ENCODE results near the gene P2RX3. TPM values are rescaled to one million over a fixed set of nuclear protein-coding genes. Genes with fewer than 3 reads are reported as not detected.
"Not testable (repeated sequence)": the region's sequence is repeated elsewhere in the genome, so short reads cannot be mapped to it uniquely, and the experiment has no call there.

The P2RX3 gene
- total RNA-seq, 2 donors from 2014 or later, result not detected

DNA sequence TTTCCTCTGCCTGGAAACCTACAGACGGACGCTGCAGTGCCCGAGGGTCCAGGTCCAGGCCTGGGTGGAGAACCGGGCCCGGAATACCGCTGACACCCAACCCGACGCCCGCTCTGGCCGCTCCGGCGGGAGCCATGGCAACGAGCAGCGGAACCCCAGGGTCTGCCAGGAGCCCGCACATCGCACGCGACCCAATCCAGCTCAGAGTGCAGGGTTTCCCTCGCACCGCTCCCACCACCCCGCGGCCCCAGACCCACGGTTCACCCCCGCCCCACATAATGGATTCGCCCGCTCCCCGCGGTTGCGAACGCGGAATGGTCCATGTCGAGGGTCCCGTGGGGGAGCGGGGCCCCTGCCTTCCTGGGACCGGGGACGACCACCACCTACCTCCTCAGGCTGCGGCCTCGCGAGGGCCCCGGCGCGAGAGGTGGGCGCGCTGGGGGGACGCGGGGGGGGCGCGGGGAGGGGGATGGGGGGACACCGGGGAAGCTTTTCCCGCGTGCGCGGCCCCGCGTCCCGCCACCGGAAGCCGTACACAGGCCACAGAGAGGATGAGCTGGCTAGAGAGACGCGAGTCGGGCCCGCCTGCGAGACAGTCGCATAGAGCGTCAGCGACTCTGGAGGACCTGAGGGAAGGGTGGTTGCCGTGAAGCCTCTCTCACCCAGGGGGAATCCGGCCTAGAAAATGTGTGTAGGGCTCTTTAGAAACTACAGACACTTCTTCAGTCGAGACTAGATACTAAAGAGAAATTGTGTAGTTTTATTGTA, 2.6 kb upstream of the P2RX3 start, which contains the start of gene SSRP1:
Gene SSRP1, minus strand, starts transcription at position 550 of the 768 bp plus-strand sequence. CDS start 771 bp downstream, outside the sequence.
- peak; percentile 93 for DNase-seq
- Mint-ChIP-seq H3K36me3 (ENCODE audit: low read depth) (peaks cover 39% of the 10 kb centered on the region), H3K4me1 (peaks cover 20% of the 10 kb centered on the region), H3K27me3 (ENCODE audit: insufficient read depth) (peaks cover 21% of the 10 kb centered on the region), H3K9me3 (no peaks in the 10 kb centered on the region), H3K4me3 (peak within 1 kb of the TSS; percentile 74), H3K27ac (peak within 1 kb of the TSS; percentile 97)
- Histone ChIP-seq H3K27me3 (ENCODE audit: control insufficient read depth, insufficient read depth, low read length, poor library complexity, severe bottlenecking) (peaks cover 3% of the 10 kb centered on the region), H3K9me3 (ENCODE audit: control insufficient read depth, low read length) (no peaks in the 10 kb centered on the region), H3K4me1 (ENCODE audit: control insufficient read depth, insufficient read depth, low read length) (no peaks in the 10 kb centered on the region), H3K9ac (ENCODE audit: extremely low read depth, low read length, poor library complexity, severe bottlenecking) (peak within 1 kb of the TSS; percentile 63), H3K4me3 (ENCODE audit: low read length) (peak within 1 kb of the TSS; percentile 90), H3K27ac (ENCODE audit: low read depth, low read length) (peak within 1 kb of the TSS; percentile 78), H3K36me3 (ENCODE audit: control insufficient read depth, insufficient read depth, low read length) (peaks cover 37% of the 10 kb centered on the region)
- WGBS, 2 experiments (ENCODE audit: insufficient coverage in 1 of 2, insufficient read length in 1 of 2), result 0 to 1% methylated on average over 20 to 68 of the region's 69 CpGs
- TF ChIP-seq, protein P1, sequence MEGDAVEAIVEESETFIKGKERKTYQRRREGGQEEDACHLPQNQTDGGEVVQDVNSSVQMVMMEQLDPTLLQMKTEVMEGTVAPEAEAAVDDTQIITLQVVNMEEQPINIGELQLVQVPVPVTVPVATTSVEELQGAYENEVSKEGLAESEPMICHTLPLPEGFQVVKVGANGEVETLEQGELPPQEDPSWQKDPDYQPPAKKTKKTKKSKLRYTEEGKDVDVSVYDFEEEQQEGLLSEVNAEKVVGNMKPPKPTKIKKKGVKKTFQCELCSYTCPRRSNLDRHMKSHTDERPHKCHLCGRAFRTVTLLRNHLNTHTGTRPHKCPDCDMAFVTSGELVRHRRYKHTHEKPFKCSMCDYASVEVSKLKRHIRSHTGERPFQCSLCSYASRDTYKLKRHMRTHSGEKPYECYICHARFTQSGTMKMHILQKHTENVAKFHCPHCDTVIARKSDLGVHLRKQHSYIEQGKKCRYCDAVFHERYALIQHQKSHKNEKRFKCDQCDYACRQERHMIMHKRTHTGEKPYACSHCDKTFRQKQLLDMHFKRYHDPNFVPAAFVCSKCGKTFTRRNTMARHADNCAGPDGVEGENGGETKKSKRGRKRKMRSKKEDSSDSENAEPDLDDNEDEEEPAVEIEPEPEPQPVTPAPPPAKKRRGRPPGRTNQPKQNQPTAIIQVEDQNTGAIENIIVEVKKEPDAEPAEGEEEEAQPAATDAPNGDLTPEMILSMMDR (conservative IDR thresholded peaks at IDR 0.05), result no peak

DNA sequence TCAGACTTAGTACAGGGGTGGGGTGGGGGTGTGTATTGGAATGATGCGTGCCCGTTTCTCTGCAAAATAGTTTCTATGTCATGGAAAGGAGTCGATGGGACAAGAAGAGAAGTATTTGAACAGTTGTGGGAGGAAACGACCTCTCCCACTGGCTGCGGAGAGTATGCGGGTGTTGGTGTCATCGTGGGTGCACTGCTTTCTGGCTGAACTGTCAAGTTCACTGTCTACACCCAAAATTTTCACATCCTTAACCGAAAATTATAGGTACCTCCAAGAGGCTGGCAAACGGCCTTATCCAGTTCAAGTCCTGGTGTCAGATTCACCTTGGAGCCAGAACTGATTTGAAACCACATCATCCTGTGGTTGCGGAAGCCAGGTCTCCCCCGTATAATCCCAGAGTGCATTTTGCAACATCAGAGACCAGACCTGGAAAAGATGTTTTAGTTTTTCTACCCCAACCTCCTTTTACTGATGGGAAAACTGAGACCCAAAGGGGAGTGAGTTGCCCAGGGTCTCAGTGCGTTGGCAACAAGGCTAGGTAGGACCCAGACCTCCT, 2.0 kb upstream of the P2RX3 start:
- H3K9me3 ChIP-seq (ENCODE audit: control insufficient read depth, low read length), result no peaks in the 10 kb centered on the region
- Mint-ChIP-seq H3K4me1 (peaks cover 20% of the 10 kb centered on the region), H3K36me3 (ENCODE audit: low read depth) (peaks cover 32% of the 10 kb centered on the region), H3K4me3 (peak overlapping the region; percentile 74), H3K27ac (peak overlapping the region; percentile 97), H3K27me3 (ENCODE audit: insufficient read depth) (peaks cover 28% of the 10 kb centered on the region), H3K9me3 (no peaks in the 10 kb centered on the region)
- no peak for DNase-seq
- no peaks in the 10 kb centered on the region for H3K4me1 ChIP-seq (ENCODE audit: control insufficient read depth, insufficient read depth, low read length)
- H3K27ac ChIP-seq (ENCODE audit: low read depth, low read length), result peak overlapping the region; percentile 35
- TF ChIP-seq, protein P1 (conservative IDR thresholded peaks at IDR 0.05), result no peak
- H3K27me3 ChIP-seq (ENCODE audit: control insufficient read depth, insufficient read depth, low read length, poor library complexity, severe bottlenecking), result peaks cover 7% of the 10 kb centered on the region
- 80 to 82% methylated on average over 9 to 12 of the region's 12 CpGs for WGBS, 2 experiments (ENCODE audit: insufficient coverage in 1 of 2, insufficient read length in 1 of 2)
- peaks cover 31% of the 10 kb centered on the region for H3K36me3 ChIP-seq (ENCODE audit: control insufficient read depth, insufficient read depth, low read length)
- peak overlapping the region; percentile 41 for H3K9ac ChIP-seq (ENCODE audit: extremely low read depth, low read length, poor library complexity, severe bottlenecking)
- H3K4me3 ChIP-seq (ENCODE audit: low read length), result peak overlapping the region; percentile 90

- Mint-ChIP-seq H3K4me1 (peaks cover 20% of the 10 kb centered on the region), H3K27me3 (ENCODE audit: insufficient read depth) (peaks cover 34% of the 10 kb centered on the region)
- H3K4me3 Mint-ChIP-seq, result not testable (repeated sequence)
Observed at GRCh38 chr11:57336856-57337255, 1.3 kb upstream of the P2RX3 start.

More at GRCh38 chr11:57336856-57337255, 1.3 kb upstream of the P2RX3 start:
- not testable (repeated sequence) for H3K27me3 ChIP-seq (ENCODE audit: control insufficient read depth, insufficient read depth, low read length, poor library complexity, severe bottlenecking); H3K9me3 Mint-ChIP-seq; H3K4me1 ChIP-seq (ENCODE audit: control insufficient read depth, insufficient read depth, low read length); H3K27ac ChIP-seq (ENCODE audit: low read depth, low read length); H3K27ac Mint-ChIP-seq; H3K9ac ChIP-seq (ENCODE audit: extremely low read depth, low read length, poor library complexity, severe bottlenecking); H3K4me3 ChIP-seq (ENCODE audit: low read length); H3K9me3 ChIP-seq (ENCODE audit: control insufficient read depth, low read length); DNase-seq
- H3K36me3 Mint-ChIP-seq (ENCODE audit: low read depth), result peaks cover 26% of the 10 kb centered on the region
- 93 to 96% methylated on average over 4 to 6 of the region's 6 CpGs for WGBS, 2 experiments (ENCODE audit: insufficient coverage in 1 of 2, insufficient read length in 1 of 2)
- H3K36me3 ChIP-seq (ENCODE audit: control insufficient read depth, insufficient read depth, low read length), result peaks cover 24% of the 10 kb centered on the region

Data from endodermal cell (in vitro differentiated cells).